Natural killer cell (primary cell): Measurements from ENCODE around the gene SSR3. TPM values are rescaled to one million over a fixed set of nuclear protein-coding genes. Genes with fewer than 3 reads are reported as not detected.

Source experiments
- ATAC-seq, 3 donors: fragments of 150-1000 bp in 2 of 3; fragments of 200-7000 bp in 1 of 3; cut with Tn5 transposase; 1 replicate in 1 of 3; 2 replicates in 2 of 3; pipeline ENCODE4 v1.10.0; 2021; ENCODE audit warnings: mild to moderate bottlenecking in 2 of 3, moderate library complexity in 2 of 3
- DNase-seq, 2 donors: peaks; one replicate each; pipeline versions ENCODE4 v3.0.0 to v3.0.0-alpha.2; 2013 to 2021; ENCODE audit warnings: mixed read lengths in 1 of 2
- H3K27ac ChIP-seq: one replicate; pipeline ENCODE4 v1.5.1; 2013; ENCODE audit warnings: mild to moderate bottlenecking, low read length
- H3K27me3 ChIP-seq: one replicate; pipeline ENCODE4 v1.6.1; 2013; ENCODE audit warnings: low read length; ENCODE audit not compliant: control insufficient read depth, insufficient read depth
- H3K36me3 ChIP-seq: one replicate; pipeline ENCODE4 v1.6.1; 2013; ENCODE audit warnings: low read length; ENCODE audit not compliant: control insufficient read depth, insufficient read depth
- H3K4me1 ChIP-seq: one replicate; pipeline ENCODE4 v1.6.1; 2013; ENCODE audit warnings: low read length; ENCODE audit not compliant: control insufficient read depth, insufficient read depth
- H3K4me3 ChIP-seq: one replicate; pipeline ENCODE4 v1.5.1; 2013; ENCODE audit warnings: low read length
- H3K9me3 ChIP-seq: one replicate; pipeline ENCODE4 v1.6.1; 2013; ENCODE audit warnings: low read length; ENCODE audit not compliant: control insufficient read depth, insufficient read depth
- H3K27ac Mint-ChIP-seq, 2 donors: one replicate each; pipeline ENCODE4 v1.8.0; 2022; ENCODE audit warnings: mild to moderate bottlenecking in 2 of 2, mixed read lengths in 2 of 2, moderate library complexity in 1 of 2
- H3K27me3 Mint-ChIP-seq, 2 donors: one replicate each; pipeline ENCODE4 v1.8.0; 2022; ENCODE audit warnings: low read depth in 2 of 2, mixed read lengths in 2 of 2
- H3K36me3 Mint-ChIP-seq: one replicate; pipeline ENCODE4 v1.8.0; 2022; ENCODE audit warnings: mixed read lengths
- H3K4me1 Mint-ChIP-seq, 2 donors: one replicate each; pipeline ENCODE4 v1.8.0; 2022; ENCODE audit warnings: mixed read lengths in 2 of 2
- H3K4me3 Mint-ChIP-seq: one replicate; pipeline ENCODE4 v1.8.0; 2022; ENCODE audit warnings: mild to moderate bottlenecking, moderate library complexity, mixed read lengths
- H3K9me3 Mint-ChIP-seq, 2 donors: one replicate each; pipeline ENCODE4 v1.8.0; 2022; ENCODE audit warnings: mixed read lengths in 2 of 2
- WGBS: methylation state at CpG from one replicate; pipeline ENCODE4 v1.1.7; 2013; ENCODE audit warnings: missing lambda C conversion rate; ENCODE audit not compliant: insufficient coverage; 5-methylcytosine and 5-hydroxymethylcytosine counted together
- intact Hi-C: fragments of 100-400 bp; cut with micrococcal nuclease; formaldehyde crosslinking; loops from one replicate; pipeline ENCODE4 v1.14.2; 2022
- total RNA-seq, 4 donors: library from RNA; stranded (reverse); fragments of 120-200 nt in 1 of 4; gene quantifications; one replicate each; pipeline versions ENCODE4 v1.2.3 to v1.2.4, GENCODE V29; 2013 to 2022
- TF ChIP-seq, protein P1 (sequence below): fragments of 200-600 bp; IDR thresholded peaks from one replicate; pipeline ENCODE4 v1.8.0; 2022; ENCODE audit warnings: antibody characterized with exemption

Gene SSR3
- total RNA-seq, 3 donors from 2014 or later (not counting 1 experiment from before 2014, with no cell fraction given): 60.7 to 75.1 (median 63.0) TPM

DNA sequence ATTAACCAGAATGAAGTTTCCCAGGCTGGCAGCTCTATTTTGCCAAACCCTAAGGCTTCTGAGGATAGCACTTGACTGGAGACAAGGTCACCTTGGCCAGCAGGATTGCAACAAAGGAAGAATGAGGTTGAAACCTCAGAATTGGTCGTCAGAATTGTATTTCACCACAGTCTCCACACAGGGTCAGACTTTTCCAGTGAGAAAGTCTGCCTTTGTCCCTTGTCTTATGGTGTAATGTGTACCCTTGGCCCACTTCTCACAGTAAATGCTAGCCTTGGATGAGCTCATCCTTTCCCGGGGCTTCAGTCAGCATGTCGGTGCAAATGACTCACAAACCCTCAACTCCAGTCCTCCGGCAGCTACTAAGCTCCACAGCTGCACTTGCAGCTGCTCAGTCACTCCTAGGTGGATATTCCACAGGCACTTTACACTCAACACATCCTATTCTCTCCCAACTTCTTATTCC lies 19.7 kb downstream of the SSR3 start:
- intact Hi-C loops: no loop called here
- 65% methylated on average over 4 of the region's 4 CpGs for whole genome bisulfite sequencing
- H3K4me3 ChIP-seq: no peak overlapping the region
- H3K36me3 Mint-ChIP-seq: peaks cover 6% of the 10 kb centered on the region
- no peaks in the 10 kb centered on the region for H3K27me3 ChIP-seq
- no peaks in the 10 kb centered on the region for H3K27me3 Mint-ChIP-seq
- ATAC-seq: no peak
- H3K9me3 Mint-ChIP-seq: no peaks in the 10 kb centered on the region
- no peak overlapping the region for H3K4me3 Mint-ChIP-seq
- DNase-seq: no peak
- H3K36me3 ChIP-seq: peaks cover 9% of the 10 kb centered on the region
- H3K4me1 ChIP-seq: no peaks in the 10 kb centered on the region
- no peaks in the 10 kb centered on the region for H3K9me3 ChIP-seq
- H3K27ac Mint-ChIP-seq: no peak overlapping the region
- H3K4me1 Mint-ChIP-seq: peaks cover 0 to 10% of the 10 kb centered on the region in 2 donors
- H3K27ac ChIP-seq: no peak overlapping the region
- TF ChIP-seq, protein P1, sequence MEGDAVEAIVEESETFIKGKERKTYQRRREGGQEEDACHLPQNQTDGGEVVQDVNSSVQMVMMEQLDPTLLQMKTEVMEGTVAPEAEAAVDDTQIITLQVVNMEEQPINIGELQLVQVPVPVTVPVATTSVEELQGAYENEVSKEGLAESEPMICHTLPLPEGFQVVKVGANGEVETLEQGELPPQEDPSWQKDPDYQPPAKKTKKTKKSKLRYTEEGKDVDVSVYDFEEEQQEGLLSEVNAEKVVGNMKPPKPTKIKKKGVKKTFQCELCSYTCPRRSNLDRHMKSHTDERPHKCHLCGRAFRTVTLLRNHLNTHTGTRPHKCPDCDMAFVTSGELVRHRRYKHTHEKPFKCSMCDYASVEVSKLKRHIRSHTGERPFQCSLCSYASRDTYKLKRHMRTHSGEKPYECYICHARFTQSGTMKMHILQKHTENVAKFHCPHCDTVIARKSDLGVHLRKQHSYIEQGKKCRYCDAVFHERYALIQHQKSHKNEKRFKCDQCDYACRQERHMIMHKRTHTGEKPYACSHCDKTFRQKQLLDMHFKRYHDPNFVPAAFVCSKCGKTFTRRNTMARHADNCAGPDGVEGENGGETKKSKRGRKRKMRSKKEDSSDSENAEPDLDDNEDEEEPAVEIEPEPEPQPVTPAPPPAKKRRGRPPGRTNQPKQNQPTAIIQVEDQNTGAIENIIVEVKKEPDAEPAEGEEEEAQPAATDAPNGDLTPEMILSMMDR: no peak

DNA sequence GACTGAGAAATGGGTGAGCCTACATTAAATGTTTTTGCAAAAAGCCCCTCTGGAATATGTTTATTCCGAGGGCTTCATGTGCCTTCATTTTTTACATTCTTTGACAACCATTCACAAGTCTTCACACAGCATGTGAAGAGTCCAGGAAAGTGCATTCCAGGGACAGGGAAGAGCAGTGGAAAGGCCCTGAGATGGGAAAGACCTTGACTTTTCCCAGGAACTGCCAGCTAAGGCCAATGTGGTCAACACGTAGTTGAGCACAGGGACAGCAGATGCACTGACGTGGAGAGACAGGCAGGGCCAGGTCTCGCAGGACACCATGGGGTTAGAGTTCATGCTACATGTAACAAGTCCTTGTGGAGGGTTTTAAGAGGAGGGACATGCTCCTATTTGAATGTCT lies 21.7 kb downstream of the SSR3 start:
- Histone ChIP-seq H3K27ac (no peak overlapping the region), H3K9me3 (no peaks in the 10 kb centered on the region), H3K36me3 (no peaks in the 10 kb centered on the region), H3K4me1 (no peaks in the 10 kb centered on the region), H3K4me3 (no peak overlapping the region), H3K27me3 (no peaks in the 10 kb centered on the region)
- Mint-ChIP-seq H3K27ac (no peak overlapping the region), H3K4me3 (no peak overlapping the region), H3K27me3 (peaks cover 6 to 9% of the 10 kb centered on the region in 2 donors), H3K9me3 (no peaks in the 10 kb centered on the region), H3K36me3 (no peaks in the 10 kb centered on the region), H3K4me1 (peaks cover 0 to 10% of the 10 kb centered on the region in 2 donors)
- no peak for DNase-seq
- intact Hi-C loops: no loop called here
- ATAC-seq: no peak
- 97% methylated on average over 4 of the region's 4 CpGs for WGBS
- TF ChIP-seq, protein P1: no peak

DNA sequence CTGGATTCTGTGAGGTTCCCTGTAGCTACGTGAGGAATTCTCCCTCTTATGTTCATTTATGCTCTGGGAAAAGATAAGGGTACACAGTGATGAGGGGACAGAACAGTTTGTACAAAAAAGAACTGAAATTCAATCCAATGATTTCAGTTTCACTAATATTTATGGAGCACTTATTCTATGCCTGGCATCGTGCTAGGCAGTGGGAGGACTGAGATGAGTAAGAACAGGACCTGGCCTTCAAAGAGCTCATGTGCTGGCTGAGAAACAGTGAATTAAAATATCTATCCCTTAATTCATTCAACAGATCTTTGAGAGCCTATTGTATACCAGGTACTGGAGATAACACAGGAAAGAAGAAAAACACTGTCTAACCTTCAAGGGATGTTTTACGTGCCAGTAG lies 22.2 kb downstream of the SSR3 start:
- ATAC-seq (no peak), DNase-seq (no peak)
- intact Hi-C loops: no loop called here
- Histone ChIP-seq H3K9me3 (no peaks in the 10 kb centered on the region), H3K36me3 (no peaks in the 10 kb centered on the region), H3K4me1 (no peaks in the 10 kb centered on the region), H3K4me3 (no peak overlapping the region), H3K27ac (no peak overlapping the region), H3K27me3 (no peaks in the 10 kb centered on the region)
- H3K4me3 Mint-ChIP-seq: no peak overlapping the region
- WGBS: 70% methylated on average over 2 of the region's 3 CpGs
- peaks cover 0 to 10% of the 10 kb centered on the region in 2 donors for H3K4me1 Mint-ChIP-seq
- TF ChIP-seq, protein P1: no peak
- H3K36me3 Mint-ChIP-seq: no peaks in the 10 kb centered on the region
- no peak overlapping the region for H3K27ac Mint-ChIP-seq
- H3K27me3 Mint-ChIP-seq: peaks cover 6 to 14% of the 10 kb centered on the region in 2 donors
- no peaks in the 10 kb centered on the region for H3K9me3 Mint-ChIP-seq

DNA sequence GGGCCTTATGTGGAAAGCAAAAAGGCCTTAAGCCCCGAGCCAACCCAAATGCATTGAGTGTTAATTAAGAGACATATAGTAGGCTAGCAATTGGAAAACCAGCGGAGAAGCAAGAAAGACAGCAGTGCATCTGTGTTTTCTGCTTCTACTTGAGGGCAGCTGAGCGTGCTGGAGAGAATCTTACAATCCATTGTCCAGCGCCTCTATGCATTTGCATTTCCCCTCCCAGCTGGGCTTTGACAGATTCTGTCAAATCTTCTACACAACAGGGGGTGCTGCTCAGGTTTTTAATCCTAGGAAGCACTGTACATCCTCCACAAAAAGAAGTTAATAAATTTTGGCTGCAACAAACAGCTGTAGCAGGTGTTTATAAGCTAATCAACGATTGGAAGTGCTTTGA lies 23.9 kb downstream of the SSR3 start:
- H3K27me3 ChIP-seq: no peaks in the 10 kb centered on the region
- 94% methylated on average over 5 of the region's 5 CpGs for whole genome bisulfite sequencing
- no peak overlapping the region for H3K27ac ChIP-seq
- peaks cover 0 to 9% of the 10 kb centered on the region in 2 donors for H3K4me1 Mint-ChIP-seq
- TF ChIP-seq, protein P1: no peak
- ATAC-seq (no peak), DNase-seq (no peak)
- intact Hi-C loops: no loop called here
- H3K4me1 ChIP-seq: no peaks in the 10 kb centered on the region
- no peak overlapping the region for H3K27ac Mint-ChIP-seq
- H3K4me3 Mint-ChIP-seq: no peak overlapping the region
- H3K36me3 Mint-ChIP-seq: no peaks in the 10 kb centered on the region
- H3K36me3 ChIP-seq: no peaks in the 10 kb centered on the region
- no peak overlapping the region for H3K4me3 ChIP-seq
- peaks cover 6 to 23% of the 10 kb centered on the region in 2 donors for H3K27me3 Mint-ChIP-seq
- H3K9me3 Mint-ChIP-seq: no peaks in the 10 kb centered on the region
- no peaks in the 10 kb centered on the region for H3K9me3 ChIP-seq
